ENCODE data around the gene PRDM8. TPM values are rescaled to one million over a fixed set of nuclear protein-coding genes. Genes with fewer than 3 reads are reported as not detected.

Gene PRDM8
- total RNA-seq, 3 donors from 2014 or later = 0.41 to 10.1 (median 2.9) TPM

GRCh38 chr4:80226094-80226493 is 28.8 kb downstream of the PRDM8 start:
- H3K4me3 ChIP-seq = no peak overlapping the region
- intact Hi-C loops (cut with DNase I, micrococcal nuclease) = no loop called here
- H3K4me1 ChIP-seq (ENCODE audit: low read depth) = no peaks in the 10 kb centered on the region
- no peaks in the 10 kb centered on the region for H3K36me3 ChIP-seq (ENCODE audit: low read depth)
- ATAC-seq (no peak), DNase-seq (no peak)
- H3K9me3 ChIP-seq = no peaks in the 10 kb centered on the region
- no peak for TF ChIP-seq CTCF (IDR thresholded peaks at IDR 0.05)

GRCh38 chr4:80228460-80228859 is 31.2 kb downstream of the PRDM8 start:
- intact Hi-C loops (cut with DNase I, micrococcal nuclease) = no loop called here
- ATAC-seq (no peak), DNase-seq (no peak)
- H3K36me3 ChIP-seq (ENCODE audit: low read depth) = no peaks in the 10 kb centered on the region
- TF ChIP-seq CTCF (IDR thresholded peaks at IDR 0.05) = no peak
- H3K4me1 ChIP-seq (ENCODE audit: low read depth) = no peaks in the 10 kb centered on the region
- no peaks in the 10 kb centered on the region for H3K9me3 ChIP-seq
- no peak overlapping the region for H3K4me3 ChIP-seq

GRCh38 chr4:80229128-80229527 is 31.8 kb downstream of the PRDM8 start:
- DNase-seq = no peak
- TF ChIP-seq CTCF (IDR thresholded peaks at IDR 0.05) = no peak
- intact Hi-C loops (cut with DNase I, micrococcal nuclease) = no loop called here

GRCh38 chr4:80229590-80229989 is 32.3 kb downstream of the PRDM8 start:
- Histone ChIP-seq H3K9me3 (no peaks in the 10 kb centered on the region), H3K4me1 (ENCODE audit: low read depth) (no peaks in the 10 kb centered on the region), H3K4me3 (no peak overlapping the region), H3K36me3 (ENCODE audit: low read depth) (no peaks in the 10 kb centered on the region)
- ATAC-seq (no peak), DNase-seq (no peak)
- no peak for TF ChIP-seq CTCF (IDR thresholded peaks at IDR 0.05)
- intact Hi-C loops (cut with DNase I, micrococcal nuclease) = no loop called here

More at GRCh38 chr4:80229128-80229527, 31.8 kb downstream of the PRDM8 start:
- no peaks in the 10 kb centered on the region for H3K36me3 ChIP-seq (ENCODE audit: low read depth)
- ATAC-seq = no peak
- no peak overlapping the region for H3K4me3 ChIP-seq
- H3K4me1 ChIP-seq (ENCODE audit: low read depth) = no peaks in the 10 kb centered on the region
- no peaks in the 10 kb centered on the region for H3K9me3 ChIP-seq

GRCh38 chr4:80231180-80231579 is 33.9 kb downstream of the PRDM8 start:
- no peaks in the 10 kb centered on the region for H3K9me3 ChIP-seq
- H3K4me1 ChIP-seq (ENCODE audit: low read depth) = no peaks in the 10 kb centered on the region
- no peak for TF ChIP-seq CTCF (IDR thresholded peaks at IDR 0.05)
- DNase-seq = no peak
- intact Hi-C loops (cut with DNase I, micrococcal nuclease) = no loop called here
- no peaks in the 10 kb centered on the region for H3K36me3 ChIP-seq (ENCODE audit: low read depth)
- no peak for ATAC-seq
- no peak overlapping the region for H3K4me3 ChIP-seq

GRCh38 chr4:80232707-80233370 is 35.5 kb downstream of the PRDM8 start:
- H3K36me3 ChIP-seq (ENCODE audit: low read depth) = no peaks in the 10 kb centered on the region
- no peaks in the 10 kb centered on the region for H3K9me3 ChIP-seq
- TF ChIP-seq CTCF (IDR thresholded peaks at IDR 0.05) = no peak
- no peak for DNase-seq
- H3K4me3 ChIP-seq = no peak overlapping the region
- intact Hi-C loops (cut with DNase I, micrococcal nuclease) = no loop called here
- no peaks in the 10 kb centered on the region for H3K4me1 ChIP-seq (ENCODE audit: low read depth)
- no peak for ATAC-seq
